ENCODE data around the gene SCAF11. TPM values are rescaled to one million over a fixed set of nuclear protein-coding genes. Genes with fewer than 3 reads are reported as not detected.

SCAF11 gene
- total and polyA plus RNA-seq, 10 of the 15 experiments (the other 5 are each of a cell fraction or from before 2014, with no cell fraction given): 42.0 to 153 (median 100) TPM

DNA sequence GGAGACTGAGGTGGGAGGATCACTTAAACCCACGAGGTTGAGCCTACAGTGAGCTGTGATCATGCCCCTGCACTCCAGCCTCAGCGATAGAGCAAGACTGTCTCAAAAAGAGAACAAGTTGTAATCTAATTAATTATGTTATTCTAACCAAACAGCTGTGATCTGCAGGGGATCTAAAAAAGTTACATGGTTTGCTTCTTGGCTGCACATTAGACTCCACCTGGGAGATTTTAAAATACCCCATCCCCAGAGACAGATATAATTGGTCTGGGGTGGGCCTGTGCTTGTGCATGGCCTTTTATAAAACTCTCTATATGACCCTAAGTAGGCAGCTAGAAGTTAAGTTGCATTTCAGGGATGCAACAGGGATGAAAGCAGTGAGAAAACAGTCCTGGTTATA, 76.7 kb downstream of the SCAF11 start:
- H3K36me3 ChIP-seq (ENCODE audit: control insufficient read depth in 2 of 2, insufficient read depth in 2 of 2, low read length in 1 of 2): peaks cover 0 to 2% of the 10 kb centered on the region in 2 experiments; a peak in 2 of 4 replicates
- FAIRE-seq: no peak

GRCh38 chr12:45912774-45913173, 77.6 kb downstream of the SCAF11 start:
- ATAC-seq: no peak
- CTCF ChIA-PET: interaction anchor here (1.4 to 2.4 kb wide), 2 partner anchors 9 to 19 kb away, joined by 3 to 7 read pairs; no protein-coding TSS in a partner anchor
- in situ Hi-C loops (cut with MboI): no loop called here
- POLR2A ChIA-PET: no interaction called here
- intact Hi-C loops (cut with micrococcal nuclease; ENCODE audit: unreplicated experiment): loop anchor here (10.0 kb wide), 1 partner anchor 368 kb away; no protein-coding TSS in a partner anchor
- peaks cover 3% of the 10 kb centered on the region; the same call in 1 of the 2 replicates for H3K4me1 ChIP-seq (ENCODE audit: control insufficient read depth, insufficient read depth, low read length)
- no peak overlapping the region for H3K9ac ChIP-seq (ENCODE audit: control insufficient read depth, insufficient read depth, low read length)
- no TSS peak for BruUV-seq (replicated peaks)
- H3K9me3 ChIP-seq (replicated peaks; ENCODE audit: control insufficient read depth, insufficient read depth, low read length): no peaks in the 10 kb centered on the region
- no peak overlapping the region for H3K4me3 ChIP-seq
- H3K36me3 ChIP-seq (ENCODE audit: control insufficient read depth in 2 of 2, insufficient read depth in 2 of 2, low read length in 1 of 2): no peaks in the 10 kb centered on the region
- H3K79me2 ChIP-seq (ENCODE audit: control insufficient read depth, insufficient read depth, low read length): no peaks in the 10 kb centered on the region
- DNase-seq (ENCODE audit: low read depth, low spot score): no peak
- H3K27ac ChIP-seq (ENCODE audit: control insufficient read depth, insufficient read depth): no peak overlapping the region
- no peak overlapping the region for H2AFZ ChIP-seq (ENCODE audit: control insufficient read depth, low read depth, low read length)
- no peak for FAIRE-seq
- H4K20me1 ChIP-seq (ENCODE audit: control insufficient read depth, insufficient read depth): no peaks in the 10 kb centered on the region
- RAD21 ChIA-PET (ENCODE audit: unreplicated experiment): no interaction called here
- TF ChIP-seq EED (IDR thresholded peaks at IDR 0.05; ENCODE audit: low read depth): no peak
- TF ChIP-seq MTA3 (IDR thresholded peaks at IDR 0.05; ENCODE audit: borderline replicate concordance, low read length): no peak
- TF ChIP-seq, protein P1, sequence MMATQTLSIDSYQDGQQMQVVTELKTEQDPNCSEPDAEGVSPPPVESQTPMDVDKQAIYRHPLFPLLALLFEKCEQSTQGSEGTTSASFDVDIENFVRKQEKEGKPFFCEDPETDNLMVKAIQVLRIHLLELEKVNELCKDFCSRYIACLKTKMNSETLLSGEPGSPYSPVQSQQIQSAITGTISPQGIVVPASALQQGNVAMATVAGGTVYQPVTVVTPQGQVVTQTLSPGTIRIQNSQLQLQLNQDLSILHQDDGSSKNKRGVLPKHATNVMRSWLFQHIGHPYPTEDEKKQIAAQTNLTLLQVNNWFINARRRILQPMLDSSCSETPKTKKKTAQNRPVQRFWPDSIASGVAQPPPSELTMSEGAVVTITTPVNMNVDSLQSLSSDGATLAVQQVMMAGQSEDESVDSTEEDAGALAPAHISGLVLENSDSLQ (IDR thresholded peaks at IDR 0.05): no peak
- no peak for TF ChIP-seq TCF7 (IDR thresholded peaks at IDR 0.05; ENCODE audit: borderline replicate concordance)
- no peak for TF ChIP-seq SP1 (IDR thresholded peaks at IDR 0.05; ENCODE audit: low read depth, low read length)
- TF ChIP-seq SPI1 (IDR thresholded peaks at IDR 0.05; ENCODE audit: borderline replicate concordance, insufficient read depth, low read depth, low read length): no peak
- no peak for TF ChIP-seq RCOR1 (conservative IDR thresholded peaks at IDR 0.05; ENCODE audit: low read depth, low read length)
- no peak for TF ChIP-seq NFXL1 (IDR thresholded peaks at IDR 0.05; ENCODE audit: borderline replicate concordance)
- no peaks in the 10 kb centered on the region for H3K27me3 ChIP-seq (replicated peaks in 1 of 2; ENCODE audit: control insufficient read depth in 2 of 2, insufficient read depth in 2 of 2, low read length in 1 of 2)
- SMC1A ChIA-PET (ENCODE audit: uncharacterized antibody, unreplicated experiment): interaction anchor here (1.0 to 1.5 kb wide), 3 partner anchors 10 to 72 kb away, joined by 3 read pairs; no protein-coding TSS in a partner anchor
- WGBS (ENCODE audit: insufficient coverage, insufficient replicate concordance, low lambda C conversion rate, missing lambda C conversion rate): 71% methylated on average over 3 of the region's 3 CpGs
- no peak overlapping the region for H3K4me2 ChIP-seq (ENCODE audit: control insufficient read depth, insufficient read depth)

More for the DNA sequence above, 76.7 kb downstream of the SCAF11 start:
- SMC1A ChIA-PET (ENCODE audit: uncharacterized antibody, unreplicated experiment): interaction anchor here (0.8 to 2.2 kb wide), 5 partner anchors 9 to 369 kb away, joined by 3 to 6 read pairs (median 3); no protein-coding TSS in a partner anchor
- no peaks in the 10 kb centered on the region for H3K9me3 ChIP-seq (replicated peaks; ENCODE audit: control insufficient read depth, insufficient read depth, low read length)
- intact Hi-C loops (cut with micrococcal nuclease; ENCODE audit: unreplicated experiment): loop anchor here (10.0 kb wide), 1 partner anchor 369 kb away; no protein-coding TSS in a partner anchor
- no peaks in the 10 kb centered on the region for H3K4me1 ChIP-seq (ENCODE audit: control insufficient read depth, insufficient read depth, low read length)
- DNase-seq (ENCODE audit: low read depth, low spot score) (no peak), ATAC-seq (peak; percentile 6; the same call in 1 of the 3 replicates)
- H3K9ac ChIP-seq (ENCODE audit: control insufficient read depth, insufficient read depth, low read length): no peak overlapping the region
- no TSS peak for BruUV-seq (replicated peaks)
- no peak overlapping the region for H3K27ac ChIP-seq (ENCODE audit: control insufficient read depth, insufficient read depth)
- H3K4me3 ChIP-seq: no peak overlapping the region
- H2AFZ ChIP-seq (ENCODE audit: control insufficient read depth, low read depth, low read length): no peak overlapping the region
- 0% methylated on average over 2 of the region's 2 CpGs for WGBS (ENCODE audit: insufficient coverage, insufficient replicate concordance, low lambda C conversion rate, missing lambda C conversion rate)
- TF ChIP-seq SIN3A (IDR thresholded peaks at IDR 0.05; ENCODE audit: low read depth, low read length) (no peak), TCF12 (IDR thresholded peaks at IDR 0.05; ENCODE audit: low read depth, low read length) (no peak), POLR2AphosphoS2 (IDR thresholded peaks at IDR 0.05; ENCODE audit: low read depth, low read length) (0 out of 2 replicates have a peak, but pooled peaks have one; percentile 17)
- POLR2A ChIA-PET: no interaction called here
- H3K4me2 ChIP-seq (ENCODE audit: control insufficient read depth, insufficient read depth): no peak overlapping the region
- no peaks in the 10 kb centered on the region for H3K27me3 ChIP-seq (replicated peaks in 1 of 2; ENCODE audit: control insufficient read depth in 2 of 2, insufficient read depth in 2 of 2, low read length in 1 of 2)
- in situ Hi-C loops (cut with MboI): no loop called here
- RAD21 ChIA-PET (ENCODE audit: unreplicated experiment): interaction anchor here (1.1 kb wide), 1 partner anchor 369 kb away, joined by 4 read pairs; no protein-coding TSS in a partner anchor
- CTCF ChIA-PET: interaction anchor here (1.4 to 2.4 kb wide), 2 partner anchors 10 to 19 kb away, joined by 3 to 7 read pairs; no protein-coding TSS in a partner anchor
- H4K20me1 ChIP-seq (ENCODE audit: control insufficient read depth, insufficient read depth): no peaks in the 10 kb centered on the region
- no peaks in the 10 kb centered on the region for H3K79me2 ChIP-seq (ENCODE audit: control insufficient read depth, insufficient read depth, low read length)
